ENCODE results near the gene RNASE4. TPM values are rescaled to one million over a fixed set of nuclear protein-coding genes. Genes with fewer than 3 reads are reported as not detected.

RNASE4 gene
- total RNA-seq, 2 donors from 2014 or later: 0.73 to 1.6 TPM

- no peaks in the 10 kb centered on the region for H3K9me3 Mint-ChIP-seq
- no peak overlapping the region for H3K4me3 Mint-ChIP-seq
- Histone ChIP-seq H3K36me3 (ENCODE audit: control insufficient read depth, insufficient read depth, low read length) (no peaks in the 10 kb centered on the region), H3K27me3 (ENCODE audit: control insufficient read depth, insufficient read depth, low read length, poor library complexity, severe bottlenecking) (no peaks in the 10 kb centered on the region), H3K4me1 (ENCODE audit: control insufficient read depth, insufficient read depth, low read length) (peaks cover 18% of the 10 kb centered on the region), H3K9ac (ENCODE audit: extremely low read depth, low read length, poor library complexity, severe bottlenecking) (no peak overlapping the region), H3K4me3 (ENCODE audit: low read length) (peak overlapping the region; percentile 75), H3K9me3 (ENCODE audit: control insufficient read depth, low read length) (no peaks in the 10 kb centered on the region), H3K27ac (ENCODE audit: low read depth, low read length) (no peak overlapping the region)
- H3K27me3 Mint-ChIP-seq (ENCODE audit: insufficient read depth): no peaks in the 10 kb centered on the region
- peaks cover 43% of the 10 kb centered on the region for H3K4me1 Mint-ChIP-seq
- no peak for TF ChIP-seq CTCF (conservative IDR thresholded peaks at IDR 0.05)
- WGBS, 2 experiments (ENCODE audit: insufficient coverage in 1 of 2, insufficient read length in 1 of 2): 58% methylated on average over 2 of the region's 2 CpGs; no CpG with 5 or more reads in 1 of the 2 experiments
- no peaks in the 10 kb centered on the region for H3K36me3 Mint-ChIP-seq (ENCODE audit: low read depth)
- peak overlapping the region; percentile 44 for H3K27ac Mint-ChIP-seq
- DNase-seq: peak; percentile 45
These were observed 39.8 kb upstream of the RNASE4 start for GRCh38 chr14:20644520-20644919.

- no peak for DNase-seq
- no peak for TF ChIP-seq CTCF (conservative IDR thresholded peaks at IDR 0.05)
- H3K27ac ChIP-seq (ENCODE audit: low read depth, low read length): no peak overlapping the region
- Mint-ChIP-seq H3K27ac (peak overlapping the region; percentile 44), H3K36me3 (ENCODE audit: low read depth) (no peaks in the 10 kb centered on the region), H3K4me1 (peaks cover 43% of the 10 kb centered on the region), H3K9me3 (no peaks in the 10 kb centered on the region), H3K27me3 (ENCODE audit: insufficient read depth) (no peaks in the 10 kb centered on the region), H3K4me3 (no peak overlapping the region)
- H3K4me3 ChIP-seq (ENCODE audit: low read length): no peak overlapping the region
- 80 to 82% methylated on average over 1 of the region's 1 CpG for WGBS, 2 experiments (ENCODE audit: insufficient coverage in 1 of 2, insufficient read length in 1 of 2)
- H3K9me3 ChIP-seq (ENCODE audit: control insufficient read depth, low read length): no peaks in the 10 kb centered on the region
- peaks cover 18% of the 10 kb centered on the region for H3K4me1 ChIP-seq (ENCODE audit: control insufficient read depth, insufficient read depth, low read length)
- H3K27me3 ChIP-seq (ENCODE audit: control insufficient read depth, insufficient read depth, low read length, poor library complexity, severe bottlenecking): no peaks in the 10 kb centered on the region
- H3K36me3 ChIP-seq (ENCODE audit: control insufficient read depth, insufficient read depth, low read length): no peaks in the 10 kb centered on the region
- H3K9ac ChIP-seq (ENCODE audit: extremely low read depth, low read length, poor library complexity, severe bottlenecking): no peak overlapping the region
These were observed 38.9 kb upstream of the RNASE4 start for GRCh38 chr14:20645481-20645880.

- H3K9ac ChIP-seq (ENCODE audit: extremely low read depth, low read length, poor library complexity, severe bottlenecking): peak overlapping the region; percentile 35
- peaks cover 4% of the 10 kb centered on the region for H3K4me1 ChIP-seq (ENCODE audit: control insufficient read depth, insufficient read depth, low read length)
- H3K27ac Mint-ChIP-seq: peak overlapping the region; percentile 72
- 1 to 7% methylated on average over 7 to 30 of the region's 39 CpGs for WGBS, 2 experiments (ENCODE audit: insufficient coverage in 1 of 2, insufficient read length in 1 of 2)
- H3K9me3 ChIP-seq (ENCODE audit: control insufficient read depth, low read length): no peaks in the 10 kb centered on the region
- H3K27me3 ChIP-seq (ENCODE audit: control insufficient read depth, insufficient read depth, low read length, poor library complexity, severe bottlenecking): peaks cover 7% of the 10 kb centered on the region
- no peaks in the 10 kb centered on the region for H3K36me3 Mint-ChIP-seq (ENCODE audit: low read depth)
- no peak overlapping the region for H3K27ac ChIP-seq (ENCODE audit: low read depth, low read length)
- H3K9me3 Mint-ChIP-seq: no peaks in the 10 kb centered on the region
- TF ChIP-seq CTCF (conservative IDR thresholded peaks at IDR 0.05): no peak
- peak overlapping the region; percentile 84 for H3K4me3 Mint-ChIP-seq
- no peaks in the 10 kb centered on the region for H3K36me3 ChIP-seq (ENCODE audit: control insufficient read depth, insufficient read depth, low read length)
- H3K27me3 Mint-ChIP-seq (ENCODE audit: insufficient read depth): peaks cover 31% of the 10 kb centered on the region
- DNase-seq: peak; percentile 96
- peak overlapping the region; percentile 81 for H3K4me3 ChIP-seq (ENCODE audit: low read length)
- peaks cover 13% of the 10 kb centered on the region for H3K4me1 Mint-ChIP-seq
These were observed 31.1 kb upstream of the RNASE4 start for GRCh38 chr14:20652996-20653975.
